Measurements from ENCODE around the gene CPED1. TPM values are rescaled to one million over a fixed set of nuclear protein-coding genes. Genes with fewer than 3 reads are reported as not detected.

Gene CPED1
- total and polyA plus RNA-seq, 3 donors from 2014 or later = 7.4 to 13.1 (median 11.8) TPM

DNA sequence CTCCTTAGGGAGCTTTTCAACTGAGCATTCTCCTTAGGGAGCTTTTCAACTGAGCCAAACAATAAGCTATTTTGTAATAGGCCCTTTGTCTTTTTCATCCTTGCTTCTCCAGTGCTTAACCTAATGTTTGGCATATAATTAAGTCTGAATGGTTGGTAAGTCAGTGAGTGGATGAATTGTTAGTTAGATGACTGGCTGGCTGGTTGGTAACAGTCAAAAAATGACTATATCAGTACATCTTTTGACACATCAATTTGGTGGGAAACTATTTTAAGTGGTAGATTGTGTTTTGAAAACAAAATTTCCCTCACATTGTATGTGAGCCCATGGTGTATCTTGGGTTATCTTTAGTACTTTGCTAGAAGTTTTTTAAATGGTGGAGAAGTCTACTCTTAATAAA is 21.6 kb upstream of the CPED1 start:
- Histone ChIP-seq H3K27ac (no peak overlapping the region), H3K9me3 (no peaks in the 10 kb centered on the region), H3K4me1 (no peaks in the 10 kb centered on the region), H3K36me3 (ENCODE audit: low read depth, missing control alignments) (no peaks in the 10 kb centered on the region), H3K27me3 (no peaks in the 10 kb centered on the region), H3K4me3 (no peak overlapping the region)
- TF ChIP-seq, protein P1, sequence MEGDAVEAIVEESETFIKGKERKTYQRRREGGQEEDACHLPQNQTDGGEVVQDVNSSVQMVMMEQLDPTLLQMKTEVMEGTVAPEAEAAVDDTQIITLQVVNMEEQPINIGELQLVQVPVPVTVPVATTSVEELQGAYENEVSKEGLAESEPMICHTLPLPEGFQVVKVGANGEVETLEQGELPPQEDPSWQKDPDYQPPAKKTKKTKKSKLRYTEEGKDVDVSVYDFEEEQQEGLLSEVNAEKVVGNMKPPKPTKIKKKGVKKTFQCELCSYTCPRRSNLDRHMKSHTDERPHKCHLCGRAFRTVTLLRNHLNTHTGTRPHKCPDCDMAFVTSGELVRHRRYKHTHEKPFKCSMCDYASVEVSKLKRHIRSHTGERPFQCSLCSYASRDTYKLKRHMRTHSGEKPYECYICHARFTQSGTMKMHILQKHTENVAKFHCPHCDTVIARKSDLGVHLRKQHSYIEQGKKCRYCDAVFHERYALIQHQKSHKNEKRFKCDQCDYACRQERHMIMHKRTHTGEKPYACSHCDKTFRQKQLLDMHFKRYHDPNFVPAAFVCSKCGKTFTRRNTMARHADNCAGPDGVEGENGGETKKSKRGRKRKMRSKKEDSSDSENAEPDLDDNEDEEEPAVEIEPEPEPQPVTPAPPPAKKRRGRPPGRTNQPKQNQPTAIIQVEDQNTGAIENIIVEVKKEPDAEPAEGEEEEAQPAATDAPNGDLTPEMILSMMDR (IDR thresholded peaks at IDR 0.05) = no peak
- TF ChIP-seq POLR2A (IDR thresholded peaks at IDR 0.05) = no peak
- no peak for DNase-seq
- intact Hi-C loops (cut with DNase I; ENCODE audit: low total_unique reads) = no loop called here

DNA sequence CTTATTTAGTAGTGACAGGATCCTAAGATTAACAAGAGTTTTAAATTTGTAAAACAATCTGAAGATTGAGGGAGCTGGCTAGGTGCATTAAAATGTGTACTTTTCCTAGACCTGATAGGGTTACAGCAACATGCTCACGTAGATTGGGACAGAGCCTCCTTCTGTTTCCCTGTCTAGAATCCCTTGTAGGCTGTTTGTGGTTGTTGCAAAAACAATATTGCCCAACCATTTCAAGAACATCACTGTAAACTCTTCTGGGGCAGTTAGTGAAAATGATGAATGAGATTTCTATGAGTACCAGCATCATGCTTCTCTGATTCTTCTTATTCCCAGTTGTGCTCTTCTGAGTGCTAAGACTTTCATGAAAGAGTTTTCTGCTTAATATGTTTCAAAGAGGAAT is 14.7 kb upstream of the CPED1 start:
- Histone ChIP-seq H3K4me3 (no peak overlapping the region), H3K27ac (no peak overlapping the region), H3K36me3 (ENCODE audit: low read depth, missing control alignments) (no peaks in the 10 kb centered on the region), H3K9me3 (no peaks in the 10 kb centered on the region), H3K27me3 (no peaks in the 10 kb centered on the region), H3K4me1 (no peaks in the 10 kb centered on the region)
- 93 to 100% methylated on average over 1 of the region's 1 CpG for WGBS, 2 donors
- TF ChIP-seq POLR2A (IDR thresholded peaks at IDR 0.05) = no peak
- TF ChIP-seq, protein P1 (IDR thresholded peaks at IDR 0.05) = no peak
- intact Hi-C loops (cut with DNase I; ENCODE audit: low total_unique reads) = no loop called here
- no peak for DNase-seq

DNA sequence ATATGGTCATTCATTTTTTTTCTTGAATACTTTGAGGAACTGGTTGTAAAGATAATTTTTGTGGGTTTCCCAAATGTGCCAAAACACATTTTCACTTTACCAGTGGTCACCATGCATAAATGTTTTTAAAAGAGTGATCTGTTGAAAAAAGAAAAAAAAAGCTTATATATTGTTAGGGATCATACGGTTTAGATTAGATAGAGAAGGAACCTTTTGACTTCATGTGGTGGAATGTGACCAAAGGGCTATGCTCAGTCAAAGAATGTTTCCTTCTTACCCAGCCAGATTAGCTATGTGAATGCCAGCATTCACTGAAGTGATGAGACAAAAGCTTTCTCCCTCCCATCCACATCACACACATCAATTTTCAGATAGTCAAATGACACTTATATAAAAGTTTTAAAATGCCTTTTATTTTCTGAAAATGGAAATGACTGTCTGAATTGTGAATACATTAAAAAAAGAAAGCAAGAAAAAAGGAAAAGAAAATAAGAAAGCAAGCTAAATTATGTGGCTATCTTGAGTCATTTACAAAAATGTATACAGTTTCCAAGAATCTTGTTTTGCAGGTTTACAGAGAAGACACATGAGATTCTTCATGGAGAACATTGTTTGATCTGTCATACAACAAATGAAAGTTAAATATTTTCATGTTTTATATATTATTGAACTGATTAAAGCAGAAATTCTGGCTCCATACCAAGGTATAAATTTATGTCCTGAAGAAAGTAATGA is 8.6 kb upstream of the CPED1 start:
- intact Hi-C loops (cut with DNase I; ENCODE audit: low total_unique reads) = no loop called here
- H3K36me3 ChIP-seq (ENCODE audit: low read depth, missing control alignments) = no peaks in the 10 kb centered on the region
- TF ChIP-seq POLR2A (IDR thresholded peaks at IDR 0.05) = no peak
- TF ChIP-seq, protein P1 (IDR thresholded peaks at IDR 0.05) = no peak

DNA sequence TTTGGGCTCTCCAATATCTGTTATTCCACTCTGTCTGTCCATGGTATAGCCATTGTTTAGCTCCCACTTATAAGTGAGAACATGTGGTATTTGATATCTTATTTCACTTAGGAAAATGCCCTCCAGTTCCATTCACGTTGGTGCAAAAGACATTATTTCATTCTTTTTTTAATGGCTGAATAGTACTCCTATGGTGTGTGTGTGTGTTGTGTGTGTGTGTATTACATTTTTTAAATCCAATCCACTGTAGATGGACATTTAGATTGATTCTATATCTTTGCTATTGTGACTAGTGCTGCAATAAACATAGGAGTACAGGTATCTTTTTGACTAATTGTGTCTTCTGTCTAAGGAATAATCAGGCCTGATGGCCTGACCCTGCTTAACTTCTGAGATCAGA is 7.4 kb upstream of the CPED1 start:
- WGBS, 2 donors = 88 to 93% methylated on average over 1 of the region's 1 CpG
- TF ChIP-seq, protein P1 (IDR thresholded peaks at IDR 0.05) = no peak
- TF ChIP-seq POLR2A (IDR thresholded peaks at IDR 0.05) = no peak
- no peaks in the 10 kb centered on the region for H3K4me1 ChIP-seq
- intact Hi-C loops (cut with DNase I; ENCODE audit: low total_unique reads) = no loop called here
- no peak overlapping the region for H3K27ac ChIP-seq
- no peaks in the 10 kb centered on the region for H3K36me3 ChIP-seq (ENCODE audit: low read depth, missing control alignments)
- no peaks in the 10 kb centered on the region for H3K27me3 ChIP-seq
- DNase-seq = no peak
- no peaks in the 10 kb centered on the region for H3K9me3 ChIP-seq
- no peak overlapping the region for H3K4me3 ChIP-seq

More for the DNA sequence above, 8.6 kb upstream of the CPED1 start:
- 29 to 31% methylated on average over 1 of the region's 1 CpG for WGBS, 2 donors
- no peak for DNase-seq
- H3K27ac ChIP-seq = no peak overlapping the region
- no peaks in the 10 kb centered on the region for H3K4me1 ChIP-seq
- no peaks in the 10 kb centered on the region for H3K9me3 ChIP-seq
- no peaks in the 10 kb centered on the region for H3K27me3 ChIP-seq
- H3K4me3 ChIP-seq = no peak overlapping the region

All from testis (tissue), 3 donors.